Endothelial cell of umbilical vein (primary cell): Measurements from ENCODE around the gene SUFU. TPM values are rescaled to one million over a fixed set of nuclear protein-coding genes. Genes with fewer than 3 reads are reported as not detected.

Source experiments
- BruUV-seq: library from RNA; stranded (reverse); fragments of 400-500 nt; replicated peaks from 2 replicates; lab custom pipeline; 2021; lab: Mats Ljungman, UMichigan
- CTCF ChIA-PET: fragments of 300-600, 350-600 bp; sonication (Branson Sonifier 250); formaldehyde crosslinking; loops from one replicate; lab custom pipeline; 2021; ENCODE audit warnings: antibody characterized with exemption, inconsistent platforms; lab: Charles Lee
- POLR2A ChIA-PET: fragments of 300-600, 350-600 bp; sonication (Branson Sonifier 250); formaldehyde crosslinking; loops from one replicate; lab custom pipeline; 2021; ENCODE audit warnings: antibody characterized with exemption, inconsistent platforms; lab: Charles Lee
- DNase-seq: peaks from one replicate; pipeline ENCODE4 v3.0.0-alpha.2; 2011; ENCODE audit warnings: low read depth, low spot score
- FAIRE-seq: peaks from 2 replicates; lab custom pipeline; 2011; peaks lifted over from hg19 to GRCh38; lab: Jason Lieb, UNC
- H2AFZ ChIP-seq: 2 replicates; pipeline ENCODE4 v1.6.0; 2012; ENCODE audit warnings: low read depth, low read length, control low read depth, inconsistent platforms
- H3K27ac ChIP-seq: 2 replicates; pipeline ENCODE4 v1.5.1; 2011; ENCODE audit warnings: low read depth, mild to moderate bottlenecking, control low read depth, low read length, moderate library complexity; ENCODE audit not compliant: insufficient read depth
- H3K27me3 ChIP-seq, 2 experiments: 2 replicates each; pipeline versions ENCODE4 v1.6.0 to v1.6.1; 2011; ENCODE audit warnings: low read length in 2 of 2, mixed read lengths in 1 of 2; ENCODE audit not compliant: control insufficient read depth in 2 of 2, insufficient read depth in 2 of 2
- H3K36me3 ChIP-seq, 2 experiments: 2 replicates in 1 of 2; 3 replicates in 1 of 2; pipeline ENCODE4 v1.5.1; 2011; ENCODE audit warnings: low read length in 2 of 2, mild to moderate bottlenecking in 1 of 2, moderate library complexity in 1 of 2; ENCODE audit not compliant: control insufficient read depth in 2 of 2, insufficient read depth in 2 of 2; ENCODE audit errors: extremely low read depth in 1 of 2
- H3K4me1 ChIP-seq: 3 replicates; pipeline ENCODE4 v1.5.1; 2011; ENCODE audit warnings: mild to moderate bottlenecking, low read length; ENCODE audit not compliant: control insufficient read depth, insufficient read depth; ENCODE audit errors: extremely low read depth
- H3K4me2 ChIP-seq: 2 replicates; pipeline ENCODE4 v1.6.1; 2011; ENCODE audit warnings: low read length, control low read depth, mixed read lengths; ENCODE audit not compliant: insufficient read depth
- H3K4me3 ChIP-seq, 3 experiments: fragments of 200-600 bp in 1 of 3; sonication (generic), shearing (Covaris generic) in 1 of 3; replicated peaks in 1 of 3; 2 replicates each; pipeline ENCODE4 v1.5.1; 2011 to 2016; ENCODE audit warnings: control low read depth in 3 of 3, low read length in 3 of 3, mild to moderate bottlenecking in 2 of 3, inconsistent platforms in 1 of 3, low read depth in 1 of 3, moderate library complexity in 1 of 3; ENCODE audit not compliant: insufficient read depth in 1 of 3
- H3K79me2 ChIP-seq: 2 replicates; pipeline ENCODE4 v1.6.0; 2012; ENCODE audit warnings: low read length, inconsistent platforms; ENCODE audit not compliant: control insufficient read depth, insufficient read depth
- H3K9ac ChIP-seq: replicated peaks from 2 replicates; pipeline ENCODE3; 2011; ENCODE audit warnings: low read length, control low read depth; ENCODE audit not compliant: insufficient read depth; ENCODE audit errors: extremely low read depth
- H3K9me1 ChIP-seq: replicated peaks from 3 replicates; pipeline ENCODE4 v1.6.0; 2011; ENCODE audit warnings: mild to moderate bottlenecking, low read length; ENCODE audit not compliant: control insufficient read depth, insufficient read depth; ENCODE audit errors: extremely low read depth
- H3K9me3 ChIP-seq: replicated peaks from 2 replicates; pipeline ENCODE4 v1.5.1; 2012; ENCODE audit warnings: low read length, inconsistent platforms; ENCODE audit not compliant: control insufficient read depth, insufficient read depth
- H4K20me1 ChIP-seq: replicated peaks from 2 replicates; pipeline ENCODE3; 2011; ENCODE audit warnings: mild to moderate bottlenecking, low read length; ENCODE audit not compliant: control insufficient read depth, insufficient read depth; ENCODE audit errors: extremely low read depth
- EZH2 ChIP-seq: IDR thresholded peaks from 2 replicates; pipeline ENCODE4 v1.6.1; 2012; ENCODE audit warnings: borderline replicate concordance, low read depth, mild to moderate bottlenecking, moderate library complexity, low read length, inconsistent platforms; ENCODE audit not compliant: severe bottlenecking
- FOS ChIP-seq: IDR thresholded peaks from 2 replicates; pipeline ENCODE4 v1.6.1; 2011; ENCODE audit warnings: mild to moderate bottlenecking, low read length, moderate library complexity, borderline replicate concordance; ENCODE audit not compliant: insufficient read depth
- GATA2 ChIP-seq: IDR thresholded peaks from 2 replicates; pipeline ENCODE4 v1.7.0; 2011; ENCODE audit warnings: low read depth, mild to moderate bottlenecking, moderate library complexity, mixed read lengths, low read length; ENCODE audit not compliant: insufficient read length, insufficient read depth
- JUN ChIP-seq: IDR thresholded peaks from 2 replicates; pipeline ENCODE4 v1.6.1; 2011; ENCODE audit warnings: borderline replicate concordance, low read depth; ENCODE audit not compliant: insufficient read length, insufficient read depth
- MYC ChIP-seq: IDR thresholded peaks from one replicate; pipeline ENCODE4 v1.6.1; 2011; ENCODE audit warnings: mild to moderate bottlenecking, low read depth, low read length
- dilution Hi-C: fragments of 300-500 bp; cut with MboI; formaldehyde crosslinking; loops from one replicate; pipeline ENCODE4 v1.15.0; 2019; ENCODE audit warnings: low sequenced_read_pairs; ENCODE audit not compliant: extremely low pct_ligation_motif_present
- intact Hi-C: fragments of 100-400 bp; cut with micrococcal nuclease; formaldehyde crosslinking; loops from one replicate; pipeline ENCODE4 v1.10.0; 2022
- polyA plus RNA-seq, 4 experiments: library from polyadenylated mRNA; depleted of rRNA in 3 of 4; stranded (reverse) in 3 of 4; unstranded in 1 of 4; fragments of >200 nt; gene quantifications; 2 replicates each; pipeline versions ENCODE4 v1.2.1 to v1.2.3, GENCODE V29; 2011 to 2012; ENCODE audit warnings: missing spikeins in 1 of 4
- total RNA-seq: library from RNA; stranded (reverse); gene quantifications from 2 replicates; pipeline ENCODE4 v1.2.3, GENCODE V29; 2021

Gene SUFU
- total and polyA plus RNA-seq, 2 donors (not counting 3 experiments of a cell fraction or from before 2014, with no cell fraction given), result 10.1 to 16.3 TPM

GRCh38 chr10:102491136-102491535 lies 12.6 kb upstream of the SUFU start:
- ChIA-PET CTCF (interaction anchor here (1.7 kb wide), 1 partner anchor 93 kb away, joined by 5 read pairs; no protein-coding TSS in a partner anchor), POLR2A (no interaction called here)
- no peak for TF ChIP-seq EZH2
- TF ChIP-seq JUN, result no peak
- TF ChIP-seq GATA2, result no peak
- no peak overlapping the region for H3K4me2 ChIP-seq
- no peaks in the 10 kb centered on the region for H3K27me3 ChIP-seq
- no peaks in the 10 kb centered on the region for H3K9me1 ChIP-seq
- intact Hi-C loops, result no loop called here
- H3K4me1 ChIP-seq, result no peaks in the 10 kb centered on the region
- dilution Hi-C loops, result no loop called here
- no peak for DNase-seq
- H3K9ac ChIP-seq, result no peak overlapping the region
- peaks cover 3% of the 10 kb centered on the region for H4K20me1 ChIP-seq
- H3K79me2 ChIP-seq, result peaks cover 51% of the 10 kb centered on the region
- H3K9me3 ChIP-seq, result no peaks in the 10 kb centered on the region
- H3K4me3 ChIP-seq, result no peak overlapping the region
- no peak overlapping the region for H3K27ac ChIP-seq
- BruUV-seq, result no TSS peak
- no peak for FAIRE-seq
- H3K36me3 ChIP-seq, result peaks cover 15 to 29% of the 10 kb centered on the region in 2 experiments
- no peak overlapping the region for H2AFZ ChIP-seq

- intact Hi-C loops (no loop called here), dilution Hi-C loops (no loop called here)
- Histone ChIP-seq H3K4me3 (no peak overlapping the region), H3K36me3 (peaks cover 15 to 20% of the 10 kb centered on the region in 2 experiments), H3K9ac (no peak overlapping the region), H4K20me1 (peaks cover 6% of the 10 kb centered on the region), H3K27me3 (no peaks in the 10 kb centered on the region), H3K4me2 (no peak overlapping the region), H3K27ac (no peak overlapping the region), H3K79me2 (peaks cover 64% of the 10 kb centered on the region), H3K9me1 (no peaks in the 10 kb centered on the region), H3K4me1 (no peaks in the 10 kb centered on the region), H2AFZ (no peak overlapping the region), H3K9me3 (no peaks in the 10 kb centered on the region)
- TF ChIP-seq MYC, result no peak
- no peak for TF ChIP-seq JUN
- TF ChIP-seq EZH2, result no peak
- TF ChIP-seq FOS, result no peak
- DNase-seq (no peak), FAIRE-seq (no peak)
- ChIA-PET POLR2A (no interaction called here), CTCF (interaction anchor here (0.9 kb wide), 1 partner anchor 11 kb away, joined by 3 read pairs; no protein-coding TSS in a partner anchor)
- no TSS peak for BruUV-seq
Measured at GRCh38 chr10:102492344-102492939, 11.3 kb upstream of the SUFU start.
